GM19468 (cell line): ENCODE data around the gene STRN4.
"Not testable (repeated sequence)": the region's sequence is repeated elsewhere in the genome, so short reads cannot be mapped to it uniquely, and the experiment has no call there.

ENCODE experiments used
- ATAC-seq: cut with Tn5 transposase; IDR thresholded peaks from one replicate; pipeline ENCODE4 v1.9.1; 2021; ENCODE audit warnings: mild to moderate bottlenecking, moderate library complexity, moderate number of reproducible peaks; ENCODE audit not compliant: unreplicated experiment; ENCODE audit errors: extremely low read depth

Gene STRN4

GRCh38 chr19:46746281-46747057 lies at the start of gene STRN4:
STRN4 (minus strand) TSS chr19:46746450; CDS start chr19:46746430, 20 bp downstream.
- ATAC-seq: no peak

DNA sequence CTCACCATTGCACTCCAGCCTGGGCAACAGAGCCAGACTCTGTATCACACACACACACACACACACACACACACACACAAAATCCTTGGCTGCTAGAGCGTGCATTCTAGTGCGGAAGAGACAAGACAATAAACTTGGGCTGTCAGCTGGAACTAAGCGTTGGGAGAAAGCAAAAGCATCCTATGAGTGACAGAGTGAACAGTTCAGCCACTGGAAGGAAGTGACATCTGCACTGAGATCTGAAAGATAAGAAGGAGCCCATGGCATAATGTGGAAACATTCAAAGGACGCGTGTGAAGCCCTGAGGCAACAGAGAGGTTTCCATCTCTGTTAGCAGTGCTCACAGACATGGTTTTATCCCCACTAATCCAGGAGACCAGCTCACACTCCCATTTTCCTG lies 45.7 kb upstream of the STRN4 start:
- no peak for ATAC-seq

GRCh38 chr19:46789371-46789770 lies 43.1 kb upstream of the STRN4 start:
- no peak for ATAC-seq

DNA sequence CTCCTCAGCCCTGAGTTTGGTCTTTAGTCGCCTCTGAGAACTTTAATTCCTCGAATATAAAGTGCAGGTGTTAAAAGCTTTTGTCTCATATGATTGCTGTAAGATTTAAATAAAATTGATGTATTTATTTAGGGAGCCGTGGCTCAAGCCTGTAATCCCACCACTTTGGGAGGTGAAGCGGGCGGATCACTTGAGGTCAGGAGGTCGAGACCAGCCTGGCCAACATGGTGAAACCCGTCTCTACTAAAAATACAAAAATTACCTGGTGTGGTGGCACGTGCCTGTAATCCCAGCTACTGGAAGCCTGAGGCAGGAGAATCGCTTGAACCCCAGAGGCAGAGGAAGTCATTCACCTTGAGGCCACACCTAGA lies 42.7 kb upstream of the STRN4 start:
- no peak for ATAC-seq

DNA sequence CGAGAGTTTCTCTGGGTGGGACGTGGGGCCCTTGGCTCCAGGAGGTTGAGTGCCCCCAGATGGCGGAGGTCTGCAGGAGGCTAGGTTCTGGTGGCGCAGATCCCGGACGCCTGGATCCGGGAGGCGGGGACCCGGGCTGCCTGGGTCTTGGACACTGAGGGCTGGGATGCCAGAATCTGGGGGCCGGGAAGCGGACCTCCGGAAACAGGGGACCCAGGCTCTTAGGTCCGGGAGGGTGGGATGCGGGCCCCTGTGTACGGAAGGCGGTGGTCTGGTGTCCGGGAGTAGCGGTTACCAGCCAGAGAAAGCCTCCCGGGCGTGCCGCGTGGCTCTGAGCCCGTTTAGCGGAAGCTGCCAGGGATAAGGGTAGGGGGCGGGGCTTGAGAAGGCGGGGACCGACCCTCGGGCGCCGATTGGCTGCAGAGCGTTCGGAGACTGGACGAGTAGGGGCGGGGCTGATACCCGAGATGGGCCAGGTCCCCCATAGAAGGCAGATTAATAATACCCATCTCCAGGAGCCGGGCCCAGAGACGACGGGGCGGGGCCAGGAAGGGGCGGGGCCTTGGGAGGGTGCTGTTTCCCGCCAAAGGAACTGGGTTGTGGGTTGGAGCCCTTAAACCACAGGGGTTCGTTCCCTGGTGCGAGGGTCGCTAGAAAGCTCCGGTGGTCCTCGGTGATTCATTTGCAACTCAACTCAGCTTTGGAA lies 42.2 kb upstream of the STRN4 start, which contains the start of gene SLC1A5:
TSS of gene SLC1A5 (minus strand) at position 333 of the 706 bp plus-strand sequence. CDS start 629 bp downstream, outside the sequence.
- peak; percentile 28 for ATAC-seq

GRCh38 chr19:46787331-46788261 lies 41.3 kb upstream of the STRN4 start:
- no peak for ATAC-seq

GRCh38 chr19:46787040-46787330 lies 40.7 kb upstream of the STRN4 start:
- no peak for ATAC-seq

DNA sequence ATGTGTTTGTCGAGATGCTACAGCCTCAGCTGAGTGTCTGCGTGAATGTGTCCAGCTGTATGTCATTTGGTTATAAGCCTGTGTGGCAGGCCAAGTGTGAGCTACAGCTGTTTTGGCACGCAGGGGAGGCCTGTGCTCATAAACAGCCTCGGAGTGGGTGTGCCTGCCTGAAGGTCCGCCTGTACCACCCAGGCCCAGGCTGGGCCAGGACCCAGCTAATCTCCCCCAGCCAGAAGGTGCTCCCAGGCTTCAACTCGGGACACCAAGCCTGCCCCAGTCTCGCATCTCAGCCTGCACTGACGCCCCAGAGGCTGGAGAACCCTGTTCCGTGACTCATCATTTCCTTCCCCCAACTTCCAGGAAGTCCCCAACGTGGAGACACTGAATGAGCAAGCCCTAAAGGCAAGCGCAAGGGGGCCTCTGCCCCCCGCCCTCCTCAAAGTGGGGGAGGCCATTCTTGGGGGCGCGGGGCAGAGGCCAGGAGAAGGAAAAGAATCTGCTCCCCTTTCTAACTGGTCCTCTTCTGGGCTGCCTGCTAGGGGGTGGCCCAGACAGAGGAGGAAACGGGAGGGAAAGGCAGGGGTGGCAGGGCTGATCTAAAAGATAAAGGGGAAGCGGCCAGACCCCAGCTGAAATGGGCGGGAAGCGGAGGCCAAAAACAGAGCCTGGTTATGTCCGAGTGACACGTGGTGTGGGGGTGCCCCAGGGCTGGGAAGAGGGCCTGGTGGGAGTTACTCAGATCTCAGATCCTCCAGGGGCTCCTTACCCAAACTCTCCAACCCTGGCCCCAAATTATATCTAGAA lies 40.2 kb upstream of the STRN4 start:
- ATAC-seq: no peak

- no peak for ATAC-seq
Measured at GRCh38 chr19:46785980-46786235, 39.7 kb upstream of the STRN4 start.

- ATAC-seq: no peak
Measured at GRCh38 chr19:46785054-46785979, 39.1 kb upstream of the STRN4 start.

DNA sequence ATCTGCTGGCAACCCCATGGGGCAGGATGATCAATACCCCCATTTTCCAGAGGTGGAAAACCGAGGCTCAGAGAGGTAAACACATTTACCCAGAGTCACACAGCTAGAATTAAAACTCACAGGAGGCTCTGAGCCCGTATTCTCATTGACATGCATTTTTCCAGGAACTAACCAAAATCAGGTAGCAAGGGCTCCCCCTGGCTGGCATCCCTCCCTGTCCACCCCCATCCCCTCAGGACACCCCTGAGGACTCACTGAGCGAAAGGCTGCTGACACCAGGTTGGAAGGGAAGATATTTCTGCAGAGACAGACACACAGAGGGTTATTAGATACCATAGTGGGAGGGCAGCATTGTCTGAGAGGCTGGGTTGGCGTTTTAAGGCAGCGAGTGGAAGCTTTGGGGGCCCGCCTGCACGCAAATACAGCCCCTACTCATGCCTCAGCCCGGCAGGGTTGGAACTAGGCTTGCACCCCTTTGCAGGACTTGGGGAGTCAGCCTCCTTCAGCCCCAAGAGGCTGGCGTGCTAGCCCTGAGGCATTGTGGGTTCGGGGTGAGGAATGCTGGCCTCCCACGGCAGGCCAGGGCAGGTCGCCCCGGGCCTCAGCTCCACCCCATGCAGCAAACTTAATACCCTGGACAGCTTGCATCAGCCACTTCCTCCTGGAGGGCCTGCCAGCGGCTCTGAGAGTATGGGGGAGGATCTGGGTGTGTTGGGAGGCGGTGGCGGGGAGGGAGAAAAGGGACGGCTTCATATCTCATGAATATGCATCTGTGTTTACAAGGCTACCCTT lies 38.2 kb upstream of the STRN4 start:
- ATAC-seq: no peak

- ATAC-seq: no peak
Measured at GRCh38 chr19:46783670-46784069, 37.4 kb upstream of the STRN4 start.

DNA sequence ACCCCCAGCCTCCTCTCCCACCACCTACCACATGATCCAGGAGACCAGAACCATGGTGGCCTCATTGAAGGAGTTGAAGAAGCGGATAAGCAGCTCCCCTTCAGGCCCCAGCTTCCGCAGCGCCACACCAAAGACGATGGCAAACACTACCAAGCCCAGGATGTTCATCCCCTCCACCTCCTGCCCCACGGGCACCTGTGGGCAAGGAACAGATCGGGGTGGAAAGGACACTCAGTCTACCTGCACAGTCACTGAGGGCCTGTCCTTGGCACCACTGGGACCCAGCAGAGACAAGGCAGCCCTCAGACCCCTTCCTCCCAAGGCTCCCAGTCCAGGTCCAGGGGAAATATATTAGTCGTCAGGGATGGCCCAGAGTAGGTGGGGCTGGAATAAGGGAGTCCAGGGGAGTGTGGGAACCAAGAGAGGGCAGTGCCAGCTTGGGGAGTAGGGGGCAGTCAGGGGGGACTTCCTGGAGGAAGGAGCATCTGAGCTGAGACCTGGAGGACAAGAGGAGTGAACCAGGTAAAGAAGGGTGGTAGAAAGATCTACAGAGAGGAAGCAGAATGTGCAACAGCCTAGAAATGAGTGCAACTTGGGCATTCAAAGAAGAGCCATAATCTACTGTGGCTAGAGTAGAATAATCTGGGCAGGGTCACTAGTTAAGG lies 36.2 kb upstream of the STRN4 start:
- ATAC-seq: no peak

DNA sequence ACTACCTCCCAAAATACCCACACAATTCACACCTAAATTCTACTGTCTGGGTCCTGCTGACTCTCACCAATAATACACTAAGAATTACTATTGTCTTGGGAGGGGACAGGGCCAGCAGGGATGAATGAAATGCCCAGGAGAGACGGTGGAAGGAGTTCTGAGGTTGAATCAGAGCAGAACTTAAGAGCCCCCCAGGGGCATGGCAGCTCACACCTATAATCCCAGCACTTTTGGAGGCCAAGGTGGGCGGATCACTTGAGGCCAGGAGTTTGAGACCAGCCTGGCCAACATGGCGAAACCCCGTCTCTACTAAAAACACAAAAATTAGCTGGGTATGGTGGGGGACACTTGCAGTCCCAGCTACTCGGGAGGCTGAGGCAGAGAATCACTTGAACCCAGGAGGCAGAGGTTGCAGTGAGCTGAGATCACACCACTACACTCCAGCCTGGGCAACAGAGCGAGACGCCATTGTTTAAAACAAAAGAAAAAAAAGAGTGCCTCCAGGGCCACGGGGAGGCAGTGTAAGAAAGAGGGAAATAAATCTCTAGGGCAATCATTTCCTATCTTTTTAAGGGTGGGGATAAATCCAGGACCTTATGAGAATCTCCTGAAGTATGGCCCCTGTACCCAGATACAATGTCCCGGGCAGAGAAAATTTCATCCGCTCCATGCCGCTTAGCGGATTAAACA lies 31.9 kb upstream of the STRN4 start:
- ATAC-seq: not testable (repeated sequence)

DNA sequence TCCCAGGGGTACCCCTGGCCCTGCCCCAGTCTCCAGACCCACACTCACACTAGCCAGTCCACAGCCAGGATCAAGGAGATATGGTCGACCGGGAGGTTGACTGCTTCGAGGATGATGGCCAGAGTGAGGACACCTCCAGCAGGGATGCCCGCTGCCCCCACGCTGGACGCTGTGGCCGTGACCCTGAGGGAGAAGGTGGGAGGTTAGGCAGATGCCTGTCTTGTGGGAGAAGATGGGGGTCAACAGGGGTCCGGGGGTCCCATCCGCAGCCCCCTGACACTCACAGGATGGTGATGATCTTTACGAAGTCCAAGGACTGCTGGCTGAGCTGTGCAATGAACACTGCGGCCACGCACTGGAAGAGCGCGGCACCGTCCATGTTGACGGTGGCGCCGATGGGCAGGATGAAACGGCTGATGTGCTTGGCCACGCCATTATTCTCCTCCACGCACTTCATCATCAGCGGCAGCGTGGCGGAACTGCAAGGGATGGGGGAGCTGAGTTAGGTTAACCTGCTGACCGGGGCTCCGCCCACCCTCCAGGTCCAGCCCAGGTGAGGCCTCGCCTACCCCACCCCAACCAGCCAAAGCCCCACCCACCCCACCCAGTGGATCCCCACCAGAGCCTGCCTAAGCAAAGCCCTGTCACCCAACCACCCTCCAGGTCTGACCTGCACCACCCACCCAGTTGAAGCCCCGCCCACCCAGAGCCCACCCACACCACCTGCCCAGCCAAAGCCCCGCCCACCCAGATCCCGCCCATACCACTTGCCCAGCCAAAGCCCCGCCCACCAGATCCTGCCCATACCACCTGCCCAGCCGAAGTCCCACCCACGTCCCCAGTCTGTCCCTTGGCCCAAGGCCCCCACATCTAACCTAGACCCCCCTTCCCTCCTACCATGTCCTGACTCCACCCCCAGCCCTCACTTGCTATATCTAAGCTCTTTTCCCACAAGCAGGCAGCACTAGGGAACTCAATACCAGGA lies 31.0 kb upstream of the STRN4 start:
- no peak for ATAC-seq

- no peak for ATAC-seq
Measured at GRCh38 chr19:46775642-46776258, 29.5 kb upstream of the STRN4 start.
